Right ventricle myocardium superior (tissue), 1 donor: ENCODE measurements around the gene FAM174C. TPM values are rescaled to one million over a fixed set of nuclear protein-coding genes. Genes with fewer than 3 reads are reported as not detected.

Experiments used
- ATAC-seq: fragments of 200-7000 bp; cut with Tn5 transposase; one replicate; pipeline ENCODE4 v1.9.1; 2020; ENCODE audit warnings: mild to moderate bottlenecking; ENCODE audit not compliant: poor library complexity
- DNase-seq: peaks from one replicate; pipeline ENCODE4 v3.0.0-alpha.2; 2020
- intact Hi-C: fragments of 100-400 bp; cut with DNase I; formaldehyde crosslinking; loops from one replicate; pipeline ENCODE4 v1.11.2; 2022
- total RNA-seq: library from RNA; stranded (reverse); fragmentation: NEBNext Ultra II Directional; extraction: Animal tissue kit (Norgen Biotek cat#: 25700); gene quantifications from one replicate; pipeline ENCODE4 v1.2.1, GENCODE V29; 2021
- donor health status: DM: no; HTN: yes; CAD: no; lungs with severe emphysema.

FAM174C gene
- total RNA-seq, 1 donor from 2014 or later: 12.4 TPM

- ATAC-seq (no peak), DNase-seq (no peak)
- intact Hi-C loops: loop anchor here (10.0 kb wide), 1 partner anchor 108 kb away; the partner anchor contains the start of gene NDUFS7
These were observed 1.7 kb downstream of the FAM174C start for GRCh38 chr19:1277061-1277460.

- no peak for ATAC-seq
- DNase-seq: no peak
- intact Hi-C loops: loop anchor here (10.0 kb wide), 1 partner anchor 107 kb away; the partner anchor contains the start of gene NDUFS7
These were observed 2.7 kb downstream of the FAM174C start for GRCh38 chr19:1278074-1278473.

- DNase-seq: no peak
- intact Hi-C loops: loop anchor here (10.0 kb wide), 1 partner anchor 106 kb away; the partner anchor contains the start of gene NDUFS7
- no peak for ATAC-seq
These were observed 3.7 kb downstream of the FAM174C start for GRCh38 chr19:1278713-1279660.

GRCh38 chr19:1279782-1280341 lies 4.5 kb downstream of the FAM174C start:
- DNase-seq (peak; percentile 88), ATAC-seq (peak; percentile 39)
- intact Hi-C loops: loop anchor here (10.0 kb wide), 1 partner anchor 105 kb away; the partner anchor contains the start of gene NDUFS7

GRCh38 chr19:1280636-1281568 lies 5.6 kb downstream of the FAM174C start:
- DNase-seq (no peak), ATAC-seq (no peak)
- intact Hi-C loops: no loop called here

GRCh38 chr19:1281569-1282287 lies 6.4 kb downstream of the FAM174C start:
- ATAC-seq (no peak), DNase-seq (no peak)
- intact Hi-C loops: no loop called here

- ATAC-seq: no peak
- no peak for DNase-seq
- intact Hi-C loops: no loop called here
These were observed 7.4 kb downstream of the FAM174C start for GRCh38 chr19:1282588-1283206.

- intact Hi-C loops: no loop called here
- DNase-seq: no peak
- no peak for ATAC-seq
These were observed 8.0 kb downstream of the FAM174C start for GRCh38 chr19:1283207-1283916.

GRCh38 chr19:1283917-1284292 lies 8.6 kb downstream of the FAM174C start:
- ATAC-seq: no peak
- intact Hi-C loops: no loop called here
- no peak for DNase-seq

- intact Hi-C loops: no loop called here
- ATAC-seq (no peak), DNase-seq (no peak)
These were observed 9.1 kb downstream of the FAM174C start for GRCh38 chr19:1284293-1284978.

- intact Hi-C loops: no loop called here
- ATAC-seq (no peak), DNase-seq (no peak)
These were observed 9.8 kb downstream of the FAM174C start for GRCh38 chr19:1284979-1285736.

GRCh38 chr19:1285737-1286360 lies 10.5 kb downstream of the FAM174C start, which contains the start of gene EFNA2:
Gene EFNA2, plus strand, starts transcription at chr19:1285873. Its CDS starts 296 bp downstream, at chr19:1286169.
- intact Hi-C loops: no loop called here
- ATAC-seq (no peak), DNase-seq (no peak)

GRCh38 chr19:1286487-1287353 lies 11.4 kb downstream of the FAM174C start:
- intact Hi-C loops: no loop called here
- no peak for DNase-seq
- ATAC-seq: no peak

- ATAC-seq (no peak), DNase-seq (no peak)
- intact Hi-C loops: no loop called here
These were observed 12.3 kb downstream of the FAM174C start for GRCh38 chr19:1287354-1288225.
